GM12865 (cell line): Measurements from ENCODE around the gene TGFA.
A peak's percentile ranks its signal among the peaks of the same experiment; 100 is the strongest.

Source experiments
- DNase-seq: peaks from one replicate; pipeline ENCODE4 v3.0.0; 2010; ENCODE audit warnings: low read depth
- H3K4me3 ChIP-seq: 2 replicates; pipeline ENCODE4 v1.5.1; 2011; ENCODE audit warnings: mild to moderate bottlenecking, low read depth, low read length, control low read depth
- TF ChIP-seq, protein P1 (sequence below): IDR thresholded peaks from 2 replicates; pipeline ENCODE4 v1.5.1; 2011; ENCODE audit warnings: low read length, control low read depth, low read depth, inconsistent platforms; ENCODE audit not compliant: insufficient read depth; ENCODE audit errors: missing control alignments

TGFA gene

DNA sequence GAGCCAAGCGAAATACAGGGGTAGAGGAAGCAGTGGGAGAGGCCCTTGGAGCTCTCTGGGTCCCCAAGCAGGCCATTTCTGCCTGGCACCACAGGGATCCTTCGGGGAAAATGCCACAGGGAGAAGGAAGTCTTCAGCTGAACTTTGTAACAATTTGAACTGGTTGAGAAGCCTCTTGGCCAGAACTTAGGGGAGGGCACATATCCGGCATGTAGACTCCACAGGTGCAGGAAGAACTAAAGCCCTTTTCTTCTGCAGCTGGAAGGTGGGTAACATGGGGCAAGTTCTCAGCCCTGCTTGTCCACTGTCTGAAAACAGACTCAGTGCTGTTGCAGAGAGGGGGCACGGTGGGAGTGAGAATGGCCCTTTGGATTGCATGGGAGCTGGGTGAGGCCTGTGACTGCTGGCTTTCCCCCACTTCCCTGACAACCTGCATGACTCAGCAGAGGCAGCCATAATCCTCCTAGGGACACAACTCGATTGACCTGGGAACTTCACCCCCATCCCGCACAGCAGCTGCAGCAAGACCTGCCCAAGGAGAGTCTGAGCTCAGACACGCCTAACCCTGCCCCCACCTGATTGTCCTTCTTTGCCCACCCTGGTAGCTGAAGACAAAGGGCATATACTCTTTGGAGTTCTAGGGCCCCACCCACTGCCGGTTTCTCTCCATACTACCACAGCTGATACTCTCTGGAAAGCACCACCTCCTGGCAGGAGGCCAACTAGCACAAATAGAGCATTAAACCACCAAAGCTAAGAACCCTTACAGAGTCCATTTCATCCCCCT is 150.2 kb downstream of the TGFA start:
- TF ChIP-seq, protein P1, sequence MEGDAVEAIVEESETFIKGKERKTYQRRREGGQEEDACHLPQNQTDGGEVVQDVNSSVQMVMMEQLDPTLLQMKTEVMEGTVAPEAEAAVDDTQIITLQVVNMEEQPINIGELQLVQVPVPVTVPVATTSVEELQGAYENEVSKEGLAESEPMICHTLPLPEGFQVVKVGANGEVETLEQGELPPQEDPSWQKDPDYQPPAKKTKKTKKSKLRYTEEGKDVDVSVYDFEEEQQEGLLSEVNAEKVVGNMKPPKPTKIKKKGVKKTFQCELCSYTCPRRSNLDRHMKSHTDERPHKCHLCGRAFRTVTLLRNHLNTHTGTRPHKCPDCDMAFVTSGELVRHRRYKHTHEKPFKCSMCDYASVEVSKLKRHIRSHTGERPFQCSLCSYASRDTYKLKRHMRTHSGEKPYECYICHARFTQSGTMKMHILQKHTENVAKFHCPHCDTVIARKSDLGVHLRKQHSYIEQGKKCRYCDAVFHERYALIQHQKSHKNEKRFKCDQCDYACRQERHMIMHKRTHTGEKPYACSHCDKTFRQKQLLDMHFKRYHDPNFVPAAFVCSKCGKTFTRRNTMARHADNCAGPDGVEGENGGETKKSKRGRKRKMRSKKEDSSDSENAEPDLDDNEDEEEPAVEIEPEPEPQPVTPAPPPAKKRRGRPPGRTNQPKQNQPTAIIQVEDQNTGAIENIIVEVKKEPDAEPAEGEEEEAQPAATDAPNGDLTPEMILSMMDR = no peak
- H3K4me3 ChIP-seq = no peak overlapping the region
- peak; percentile 3 for DNase-seq

DNA sequence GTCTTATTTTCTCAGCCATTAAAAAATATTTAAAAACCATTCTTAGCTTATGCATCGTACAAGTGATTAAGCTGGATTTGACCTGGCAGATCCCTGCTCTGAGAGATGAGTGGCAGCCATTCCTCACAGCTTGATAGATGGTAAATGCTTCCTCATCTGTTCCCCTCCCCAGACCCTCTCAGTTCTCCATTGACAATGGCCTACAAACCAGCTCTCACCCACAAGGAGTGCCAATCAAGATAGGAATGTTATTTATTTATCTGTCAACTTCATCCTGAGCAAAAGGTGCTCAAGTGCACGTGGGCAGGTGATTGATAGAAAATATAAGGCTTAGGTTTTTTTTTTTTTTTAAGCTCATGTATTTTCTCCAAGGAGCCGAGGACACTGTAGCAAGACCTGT is 153.1 kb downstream of the TGFA start:
- no peak for DNase-seq
- TF ChIP-seq, protein P1 = no peak

GRCh38 chr2:70399046-70399445 is 154.6 kb downstream of the TGFA start:
- H3K4me3 ChIP-seq = no peak overlapping the region
- no peak for DNase-seq
- TF ChIP-seq, protein P1 = no peak

More for the DNA sequence above, 153.1 kb downstream of the TGFA start:
- H3K4me3 ChIP-seq = no peak overlapping the region
